Stomach (tissue), 9 donors: ENCODE data around the gene MGAT5. TPM values are rescaled to one million over a fixed set of nuclear protein-coding genes. Genes with fewer than 3 reads are reported as not detected.

ENCODE experiments used
- DNase-seq, 2 donors: peaks; one replicate each; pipeline versions ENCODE4 v3.0.0 to v3.0.0-alpha.2; 2013 to 2019
- H3K27ac ChIP-seq, 5 donors: fragments of 200-600 bp in 4 of 5; sonication (generic) in 4 of 5; one replicate each; pipeline ENCODE4 v1.5.1; 2013 to 2019; ENCODE audit warnings: mild to moderate bottlenecking in 1 of 5, moderate library complexity in 1 of 5
- H3K27me3 ChIP-seq, 3 donors: fragments of 200-600 bp; sonication (generic); one replicate each; pipeline ENCODE4 v1.5.1; 2017 to 2019; ENCODE audit warnings: mixed run types in 1 of 3
- H3K36me3 ChIP-seq, 4 donors: fragments of 200-600 bp; sonication (generic); 1 replicate in 3 of 4; 2 replicates in 1 of 4; pipeline ENCODE4 v1.5.1; 2016 to 2019
- H3K4me1 ChIP-seq, 4 donors: fragments of 200-600 bp; sonication (generic); one replicate each; pipeline ENCODE4 v1.5.1; 2016 to 2019
- H3K4me3 ChIP-seq, 4 donors: fragments of 200-600 bp; sonication (generic) in 3 of 4; one replicate each; pipeline ENCODE4 v1.5.1; 2016 to 2019; ENCODE audit warnings: mild to moderate bottlenecking in 1 of 4
- H3K9me3 ChIP-seq, 4 donors: fragments of 200-600 bp; sonication (generic); one replicate each; pipeline ENCODE4 v1.5.1; 2016 to 2019
- CTCF ChIP-seq, 7 experiments: fragments of 450-650 bp in 4 of 7; fragments of 200-600 bp in 3 of 7; sonication (generic) in 3 of 7; IDR thresholded peaks; one replicate each; pipeline ENCODE4 v1.5.1; 2016 to 2019; ENCODE audit warnings: antibody characterized with exemption in 7 of 7, control low read depth in 2 of 7, mild to moderate bottlenecking in 1 of 7
- EP300 ChIP-seq: sonication (generic); formaldehyde crosslinking; IDR thresholded peaks from one replicate; pipeline ENCODE4 v1.6.1; 2017; ENCODE audit warnings: antibody characterized with exemption
- POLR2A ChIP-seq, 4 donors: fragments of 450-650 bp; IDR thresholded peaks; one replicate each; pipeline ENCODE4 v1.6.1; 2016; ENCODE audit warnings: antibody characterized with exemption in 4 of 4, control low read depth in 2 of 4, mild to moderate bottlenecking in 1 of 4, moderate library complexity in 1 of 4
- POLR2AphosphoS5 ChIP-seq, 3 donors: sonication (generic); formaldehyde crosslinking; IDR thresholded peaks; one replicate each; pipeline ENCODE4 v1.6.1; 2016; ENCODE audit warnings: antibody characterized with exemption in 3 of 3
- WGBS, 5 donors: extraction: QIAGEN DNeasy Blood & Tissue Kit in 3 of 5; methylation state at CpG; one replicate each; pipeline versions ENCODE4 v1.1.5 to v1.1.7; 2013 to 2018; 5-methylcytosine and 5-hydroxymethylcytosine counted together
- intact Hi-C: fragments of 100-400 bp; cut with DNase I; formaldehyde crosslinking; loops from one replicate; pipeline ENCODE4 v1.15.1; 2023; ENCODE audit warnings: low total_unique reads
- polyA plus RNA-seq, 3 donors: library from polyadenylated mRNA; stranded (reverse); fragments of 200-250 nt; gene quantifications; one replicate each; pipeline ENCODE4 v1.2.3, GENCODE V29; 2013
- total RNA-seq, 5 donors: library from RNA; depleted of rRNA; stranded (reverse); fragments of >200 nt; gene quantifications; one replicate each; pipeline versions ENCODE4 v1.1.0 to v1.2.3, GENCODE V29; 2014 to 2016
- donor health status: healthy with polysubstance abuse.
- donor health status: Bipolar disorder and iron deficiency.
- donor health status: healthy.

MGAT5 gene
- total and polyA plus RNA-seq, 8 donors: 3.9 to 125 (median 46.0) TPM

- intact Hi-C loops: loop anchor here (10.0 kb wide), 1 partner anchor 335 kb away; no protein-coding TSS in a partner anchor
- H3K4me1 ChIP-seq: peaks cover 0 to 15% (median 11%) of the 10 kb centered on the region in 4 donors
- H3K27ac ChIP-seq: peak overlapping the region in 1 of 5 donors; percentile 16
- H3K9me3 ChIP-seq: no peaks in the 10 kb centered on the region
- H3K27me3 ChIP-seq: no peaks in the 10 kb centered on the region
- 89 to 97% (median 94%) methylated on average over 15 of the region's 15 CpGs for WGBS, 5 donors
- no peak for DNase-seq
- TF ChIP-seq CTCF (IDR thresholded peaks at IDR 0.05): no peak
- TF ChIP-seq EP300: no peak
- no peak for TF ChIP-seq POLR2AphosphoS5 (IDR thresholded peaks at IDR 0.05)
- TF ChIP-seq POLR2A (IDR thresholded peaks at IDR 0.05): no peak
- H3K4me3 ChIP-seq: no peak overlapping the region
- H3K36me3 ChIP-seq: peaks cover 13 to 68% (median 59%) of the 10 kb centered on the region in 4 donors
Measured at GRCh38 chr2:134449751-134450513, 196.1 kb downstream of the MGAT5 start.

- H3K27ac ChIP-seq: no peak overlapping the region
- no peak for TF ChIP-seq POLR2AphosphoS5 (IDR thresholded peaks at IDR 0.05)
- TF ChIP-seq EP300: no peak
- TF ChIP-seq POLR2A (IDR thresholded peaks at IDR 0.05): no peak
- TF ChIP-seq CTCF (IDR thresholded peaks at IDR 0.05): no peak
- peaks cover 13 to 66% (median 55%) of the 10 kb centered on the region in 4 donors for H3K36me3 ChIP-seq
- WGBS, 5 donors: 39 to 89% (median 68%) methylated on average over 2 of the region's 2 CpGs
- no peaks in the 10 kb centered on the region for H3K27me3 ChIP-seq
- intact Hi-C loops: loop anchor here (10.0 kb wide), 1 partner anchor 336 kb away; no protein-coding TSS in a partner anchor
- H3K4me3 ChIP-seq: no peak overlapping the region
- peak in 1 of 2 donors; percentile 10 for DNase-seq
- no peaks in the 10 kb centered on the region for H3K9me3 ChIP-seq
- H3K4me1 ChIP-seq: peaks cover 0 to 5% (median 4%) of the 10 kb centered on the region in 4 donors
Measured at GRCh38 chr2:134451347-134451630, 197.4 kb downstream of the MGAT5 start.

GRCh38 chr2:134452042-134452733 lies 198.3 kb downstream of the MGAT5 start:
- no peaks in the 10 kb centered on the region for H3K9me3 ChIP-seq
- TF ChIP-seq POLR2A (IDR thresholded peaks at IDR 0.05): no peak
- TF ChIP-seq POLR2AphosphoS5 (IDR thresholded peaks at IDR 0.05): no peak
- no peak for TF ChIP-seq EP300
- TF ChIP-seq CTCF (IDR thresholded peaks at IDR 0.05): no peak
- H3K27ac ChIP-seq: no peak overlapping the region
- intact Hi-C loops: loop anchor here (10.0 kb wide), 1 partner anchor 337 kb away; no protein-coding TSS in a partner anchor
- peaks cover 0 to 1% (median under 1%) of the 10 kb centered on the region in 4 donors for H3K4me1 ChIP-seq
- H3K4me3 ChIP-seq: no peak overlapping the region
- peak in 1 of 2 donors; percentile 20 for DNase-seq
- 83 to 91% (median 85%) methylated on average over 9 of the region's 9 CpGs for WGBS, 5 donors
- peaks cover 8 to 59% (median 49%) of the 10 kb centered on the region in 4 donors for H3K36me3 ChIP-seq
- H3K27me3 ChIP-seq: no peaks in the 10 kb centered on the region

- Histone ChIP-seq H3K9me3 (no peaks in the 10 kb centered on the region), H3K4me3 (no peak overlapping the region), H3K36me3 (peaks cover 3 to 47% (median 37%) of the 10 kb centered on the region in 4 donors), H3K27ac (no peak overlapping the region), H3K27me3 (no peaks in the 10 kb centered on the region), H3K4me1 (peaks cover 4 to 11% (median 9%) of the 10 kb centered on the region in 4 donors)
- intact Hi-C loops: loop anchor here (10.0 kb wide), 1 partner anchor 339 kb away; no protein-coding TSS in a partner anchor
- DNase-seq: peak in 1 of 2 donors; percentile 14
- TF ChIP-seq POLR2AphosphoS5 (IDR thresholded peaks at IDR 0.05) (no peak), CTCF (IDR thresholded peaks at IDR 0.05) (no peak), EP300 (no peak), POLR2A (IDR thresholded peaks at IDR 0.05) (no peak)
- WGBS, 5 donors: 72 to 88% (median 82%) methylated on average over 4 of the region's 4 CpGs
Measured at GRCh38 chr2:134453476-134453875, 199.6 kb downstream of the MGAT5 start.
